HepG2 (cell line): ENCODE data around the gene RPS2. TPM values are rescaled to one million over a fixed set of nuclear protein-coding genes. Genes with fewer than 3 reads are reported as not detected.

Experiments
- ATAC-seq: fragments of 200-7000 bp; cut with Tn5 transposase; 3 replicates; pipeline ENCODE4 v1.9.1; 2020; ENCODE audit warnings: mild to moderate bottlenecking, moderate library complexity
- BruUV-seq: library from RNA; stranded (reverse); fragments of 400-500 nt; replicated peaks from 2 replicates; lab custom pipeline; 2021; lab: Mats Ljungman, UMichigan
- CTCF ChIA-PET: fragments of 300-600 bp; formaldehyde crosslinking; extraction: SDS; loops from one replicate; lab custom pipeline; 2021; ENCODE audit warnings: low total read pairs, inconsistent platforms, low intra/inter-chr PET ratio; lab: Yijun Ruan, JAX
- POLR2A ChIA-PET: fragments of 350-600 bp; sonication (Branson Sonifier 250); formaldehyde crosslinking; loops from one replicate; lab custom pipeline; 2020; ENCODE audit warnings: antibody characterized with exemption, inconsistent platforms; lab: Yijun Ruan, JAX
- DNase-seq: peaks from one replicate; pipeline ENCODE4 v3.0.0-alpha.2; 2015; ENCODE audit warnings: low spot score
- FAIRE-seq: peaks from 3 replicates; lab custom pipeline; 2011; peaks lifted over from hg19 to GRCh38; lab: Jason Lieb, UNC
- H2AFZ ChIP-seq: one replicate; pipeline ENCODE4 v1.6.1; 2011; ENCODE audit warnings: low read length, inconsistent platforms
- H3K27ac ChIP-seq: fragments of 300-600 bp; 3 replicates; pipeline ENCODE4 v1.8.0; 2011; ENCODE audit warnings: mixed run types, mild to moderate bottlenecking, mixed read lengths, low read length, inconsistent platforms; ENCODE audit not compliant: insufficient read depth; ENCODE audit errors: extremely low read length
- H3K27me3 ChIP-seq, 2 experiments: fragments of 200-600 bp in 1 of 2; 2 replicates in 1 of 2; 3 replicates in 1 of 2; pipeline versions ENCODE4 v1.6.0 to v1.8.0; 2011; ENCODE audit warnings: low read length in 2 of 2, mild to moderate bottlenecking in 2 of 2, moderate library complexity in 2 of 2, inconsistent platforms in 1 of 2; ENCODE audit not compliant: insufficient read depth in 2 of 2, control insufficient read depth in 1 of 2
- H3K36me3 ChIP-seq, 2 experiments: fragments of 200-600 bp in 1 of 2; replicated peaks in 1 of 2; 2 replicates in 1 of 2; 3 replicates in 1 of 2; pipeline versions ENCODE4 v1.5.1 to v1.8.0; 2011; ENCODE audit warnings: low read length in 2 of 2, inconsistent platforms in 1 of 2; ENCODE audit not compliant: insufficient read depth in 2 of 2, control insufficient read depth in 1 of 2
- H3K4me1 ChIP-seq: 2 replicates; pipeline ENCODE4 v1.5.1; 2012; ENCODE audit warnings: low read length, inconsistent platforms; ENCODE audit not compliant: insufficient read depth
- H3K4me2 ChIP-seq: 2 replicates; pipeline ENCODE4 v1.6.0; 2011; ENCODE audit warnings: low read depth, low read length, inconsistent platforms
- H3K4me3 ChIP-seq, 3 experiments: fragments of 200-600 bp in 1 of 3; sonication (generic), shearing (Covaris generic) in 1 of 3; replicated peaks in 1 of 3; 2 replicates each; pipeline ENCODE4 v1.5.1; 2011 to 2016; ENCODE audit warnings: low read length in 3 of 3, inconsistent platforms in 2 of 3, low read depth in 2 of 3, mild to moderate bottlenecking in 2 of 3, control low read depth in 1 of 3, mixed read lengths in 1 of 3; ENCODE audit not compliant: insufficient read depth in 1 of 3
- H3K79me2 ChIP-seq: one replicate; pipeline ENCODE4 v1.6.1; 2011; ENCODE audit warnings: low read length, inconsistent platforms; ENCODE audit not compliant: insufficient read depth
- H3K9ac ChIP-seq: 2 replicates; pipeline ENCODE4 v1.6.0; 2011; ENCODE audit warnings: mild to moderate bottlenecking, low read depth, low read length, inconsistent platforms; ENCODE audit not compliant: insufficient read depth
- H3K9me3 ChIP-seq: 2 replicates; pipeline ENCODE4 v1.5.1; 2012; ENCODE audit warnings: mild to moderate bottlenecking, low read length
- H4K20me1 ChIP-seq: 2 replicates; pipeline ENCODE4 v1.6.0; 2011; ENCODE audit warnings: inconsistent platforms, mild to moderate bottlenecking, low read length, moderate library complexity; ENCODE audit not compliant: insufficient read depth
- AGO2 ChIP-seq: fragments of 200-400 bp; formaldehyde crosslinking; optimal IDR thresholded peaks from 2 replicates; pipeline ENCODE3; 2017; ENCODE audit warnings: mild to moderate bottlenecking, low read depth, low read length, moderate library complexity
- AKNA ChIP-seq: sonication (generic); formaldehyde crosslinking; IDR thresholded peaks from 2 replicates; pipeline ENCODE4 v1.4.0; 2020; ENCODE audit warnings: missing genetic modification reagents, borderline replicate concordance
- DNMT3B ChIP-seq: conservative IDR thresholded peaks from 2 replicates; pipeline ENCODE4 v1.6.1; 2016; ENCODE audit warnings: missing biosample characterization, control low read depth
- ZNF282 ChIP-seq: fragments of 450-650 bp; IDR thresholded peaks from 2 replicates; pipeline ENCODE4 v1.6.1; 2018; ENCODE audit not compliant: partially characterized antibody
- WGBS: methylation state at CpG from one replicate; pipeline ENCODE4 v1.1.6; 2017; ENCODE audit warnings: low lambda C conversion rate; 5-methylcytosine and 5-hydroxymethylcytosine counted together
- in situ Hi-C: cut with HindIII; loops from 2 replicates; pipeline ENCODE4 v1.10.0; 2017; ENCODE audit warnings: low pct_unique_long_range_greater_than_20kb; ENCODE audit not compliant: extremely low pct_ligation_motif_present
- intact Hi-C: fragments of 100-400 bp; cut with micrococcal nuclease; formaldehyde crosslinking; loops from one replicate; pipeline ENCODE4 v1.10.0; 2022; ENCODE audit not compliant: unreplicated experiment
- polyA plus RNA-seq, 8 experiments: library from polyadenylated mRNA; depleted of rRNA in 3 of 8; stranded (reverse) in 7 of 8; unstranded in 1 of 8; fragments of >200 nt; fragmentation: Illumina TruSeq in 4 of 8; extraction: Trizol in 4 of 8; gene quantifications; 2 replicates each; pipeline versions ENCODE4 v1.2.1 to v1.2.3, GENCODE V29; 2011 to 2016; ENCODE audit warnings: low read depth in 4 of 8, missing spikeins in 1 of 8, mixed read lengths in 1 of 8; ENCODE audit not compliant: insufficient read depth in 1 of 8
- total RNA-seq, 5 experiments: library from RNA; depleted of rRNA; stranded (reverse); fragments of >200 nt; fragmentation: Illumina TruSeq; extraction: Trizol; gene quantifications; 2 replicates each; pipeline ENCODE4 v1.2.3, GENCODE V29; 2016; ENCODE audit warnings: low read depth in 1 of 5
- TF ChIP-seq, protein P1 (sequence below): IDR thresholded peaks from 2 replicates; pipeline ENCODE4 v1.6.1; 2016; ENCODE audit warnings: missing compliant biosample characterization, missing genetic modification reagents, borderline replicate concordance
- TF ChIP-seq, protein P2 (sequence below): sonication (generic); formaldehyde crosslinking; IDR thresholded peaks from 2 replicates; pipeline ENCODE4 v1.4.0; 2020; ENCODE audit warnings: missing genetic modification reagents

RPS2 gene
- total and polyA plus RNA-seq, 2 of the 13 experiments (the other 11 are each of a cell fraction or from before 2014, with no cell fraction given): 1,908 to 4,514 TPM

- Histone ChIP-seq H3K79me2 (peaks cover 33% of the 10 kb centered on the region), H3K36me3 (peaks cover 2 to 6% of the 10 kb centered on the region in 2 experiments; a peak in 1 of 5 replicates), H4K20me1 (peaks cover 10% of the 10 kb centered on the region), H3K9me3 (no peaks in the 10 kb centered on the region), H3K27ac (no peak overlapping the region), H3K4me2 (no peak overlapping the region), H2AFZ (no peak overlapping the region), H3K27me3 (no peaks in the 10 kb centered on the region; a peak in 1 of 5 replicates), H3K9ac (no peak overlapping the region), H3K4me3 (no peak overlapping the region), H3K4me1 (peaks cover 29% of the 10 kb centered on the region)
- ATAC-seq: no peak
- WGBS: 89% methylated on average over 20 of the region's 41 CpGs
- TF ChIP-seq DNMT3B (CRISPR knock-in tag) (no peak), AGO2 (peak; percentile 38)
- in situ Hi-C loops: no loop called here
- ChIA-PET POLR2A (interaction anchor here (1.0 to 1.3 kb wide), 2 partner anchors 25 to 40 kb away, joined by 3 to 4 read pairs; partner anchors contain the start of gene MSRB1), CTCF (no interaction called here)
- intact Hi-C loops: no loop called here
- no TSS peak for BruUV-seq
- no peak for FAIRE-seq
- DNase-seq: no peak
These were observed 3.7 kb upstream of the RPS2 start for GRCh38 chr16:1968146-1968953.

GRCh38 chr16:1966460-1966859 lies 1.8 kb upstream of the RPS2 start, which contains the start of gene RNF151:
TSS of gene RNF151 (plus strand) at chr16:1966856. CDS start at chr16:1966882, 26 bp downstream.
- Histone ChIP-seq H4K20me1 (peaks cover 27% of the 10 kb centered on the region), H3K9ac (peak within 1 kb of the TSS; percentile 96), H3K4me3 (peak within 1 kb of the TSS; percentile 84 to 94 (median 92)), H3K4me2 (peak within 1 kb of the TSS; percentile 100), H3K36me3 (peaks cover 3 to 19% of the 10 kb centered on the region in 2 experiments; a peak in 3 of 5 replicates), H3K27ac (peak within 1 kb of the TSS; percentile 73), H3K9me3 (no peaks in the 10 kb centered on the region), H3K79me2 (peaks cover 30% of the 10 kb centered on the region), H3K4me1 (peaks cover 40% of the 10 kb centered on the region), H3K27me3 (no peaks in the 10 kb centered on the region; a peak in 1 of 5 replicates), H2AFZ (no peak within 1 kb of the TSS)
- no TSS peak for BruUV-seq
- FAIRE-seq (no peak), ATAC-seq (no peak), DNase-seq (no peak)
- in situ Hi-C loops: no loop called here
- WGBS: 96% methylated on average over 6 of the region's 6 CpGs
- POLR2A ChIA-PET: interaction anchor here (1.0 to 2.9 kb wide), 4 partner anchors 9 to 81 kb away, joined by 3 to 131 read pairs (median 4); partner anchors contain the start of genes MSRB1, NTHL1 and TSC2
- intact Hi-C loops: no loop called here
- CTCF ChIA-PET: no interaction called here
- TF ChIP-seq, protein P1, sequence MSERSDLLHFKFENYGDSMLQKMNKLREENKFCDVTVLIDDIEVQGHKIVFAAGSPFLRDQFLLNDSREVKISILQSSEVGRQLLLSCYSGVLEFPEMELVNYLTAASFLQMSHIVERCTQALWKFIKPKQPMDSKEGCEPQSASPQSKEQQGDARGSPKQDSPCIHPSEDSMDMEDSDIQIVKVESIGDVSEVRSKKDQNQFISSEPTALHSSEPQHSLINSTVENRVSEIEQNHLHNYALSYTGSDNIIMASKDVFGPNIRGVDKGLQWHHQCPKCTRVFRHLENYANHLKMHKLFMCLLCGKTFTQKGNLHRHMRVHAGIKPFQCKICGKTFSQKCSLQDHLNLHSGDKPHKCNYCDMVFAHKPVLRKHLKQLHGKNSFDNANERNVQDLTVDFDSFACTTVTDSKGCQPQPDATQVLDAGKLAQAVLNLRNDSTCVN: no peak
- TF ChIP-seq, protein P2, sequence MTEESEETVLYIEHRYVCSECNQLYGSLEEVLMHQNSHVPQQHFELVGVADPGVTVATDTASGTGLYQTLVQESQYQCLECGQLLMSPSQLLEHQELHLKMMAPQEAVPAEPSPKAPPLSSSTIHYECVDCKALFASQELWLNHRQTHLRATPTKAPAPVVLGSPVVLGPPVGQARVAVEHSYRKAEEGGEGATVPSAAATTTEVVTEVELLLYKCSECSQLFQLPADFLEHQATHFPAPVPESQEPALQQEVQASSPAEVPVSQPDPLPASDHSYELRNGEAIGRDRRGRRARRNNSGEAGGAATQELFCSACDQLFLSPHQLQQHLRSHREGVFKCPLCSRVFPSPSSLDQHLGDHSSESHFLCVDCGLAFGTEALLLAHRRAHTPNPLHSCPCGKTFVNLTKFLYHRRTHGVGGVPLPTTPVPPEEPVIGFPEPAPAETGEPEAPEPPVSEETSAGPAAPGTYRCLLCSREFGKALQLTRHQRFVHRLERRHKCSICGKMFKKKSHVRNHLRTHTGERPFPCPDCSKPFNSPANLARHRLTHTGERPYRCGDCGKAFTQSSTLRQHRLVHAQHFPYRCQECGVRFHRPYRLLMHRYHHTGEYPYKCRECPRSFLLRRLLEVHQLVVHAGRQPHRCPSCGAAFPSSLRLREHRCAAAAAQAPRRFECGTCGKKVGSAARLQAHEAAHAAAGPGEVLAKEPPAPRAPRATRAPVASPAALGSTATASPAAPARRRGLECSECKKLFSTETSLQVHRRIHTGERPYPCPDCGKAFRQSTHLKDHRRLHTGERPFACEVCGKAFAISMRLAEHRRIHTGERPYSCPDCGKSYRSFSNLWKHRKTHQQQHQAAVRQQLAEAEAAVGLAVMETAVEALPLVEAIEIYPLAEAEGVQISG (CRISPR knock-in tag): no peak
- TF ChIP-seq AGO2 (no peak), AKNA (CRISPR knock-in tag) (no peak), ZNF282 (no peak)
